ENCODE measurements around the gene VAV2.
A peak's percentile ranks its signal among the peaks of the same experiment; 100 is the strongest.

Gene VAV2

GRCh38 chr9:133788045-133788818 is 203.9 kb downstream of the VAV2 start:
- no peak for DNase-seq

GRCh38 chr9:133787754-133788025 is 204.4 kb downstream of the VAV2 start:
- peak in 5 of 58 donors; percentile 8 to 33 (median 16) for DNase-seq

- no peak for DNase-seq
These were observed 205.0 kb downstream of the VAV2 start for GRCh38 chr9:133786907-133787753.

GRCh38 chr9:133786371-133786753 is 205.8 kb downstream of the VAV2 start:
- DNase-seq = peak in 3 of 58 donors; percentile 14 to 21 (median 16)

GRCh38 chr9:133785753-133786370 is 206.3 kb downstream of the VAV2 start:
- no peak for DNase-seq

GRCh38 chr9:133784731-133785561 is 207.2 kb downstream of the VAV2 start:
- no peak for DNase-seq

GRCh38 chr9:133783331-133783731 is 208.8 kb downstream of the VAV2 start:
- no peak for DNase-seq

- DNase-seq = peak in 54 of 58 donors; percentile 14 to 88 (median 52)
These were observed 209.7 kb downstream of the VAV2 start for GRCh38 chr9:133782157-133783130.

- DNase-seq = peak in 3 of 58 donors; percentile 9 to 32 (median 13)
These were observed 210.3 kb downstream of the VAV2 start for GRCh38 chr9:133781828-133782135.

GRCh38 chr9:133780962-133781827 is 210.9 kb downstream of the VAV2 start:
- DNase-seq = no peak

- no peak for DNase-seq
These were observed 211.6 kb downstream of the VAV2 start for GRCh38 chr9:133780404-133780945.

- no peak for DNase-seq
These were observed 212.4 kb downstream of the VAV2 start for GRCh38 chr9:133779516-133780403.

GRCh38 chr9:133779081-133779480 is 213.0 kb downstream of the VAV2 start:
- no peak for DNase-seq

- no peak for DNase-seq
These were observed 213.6 kb downstream of the VAV2 start for GRCh38 chr9:133778336-133779013.

GRCh38 chr9:133777871-133778270 is 214.3 kb downstream of the VAV2 start:
- DNase-seq = no peak

GRCh38 chr9:133777068-133777791 is 214.9 kb downstream of the VAV2 start:
- DNase-seq = no peak
